ENCODE data around the gene ALKBH5. TPM values are rescaled to one million over a fixed set of nuclear protein-coding genes. Genes with fewer than 3 reads are reported as not detected.

Gene ALKBH5
- total RNA-seq, 1 experiment from 2014 or later: 119 TPM

DNA sequence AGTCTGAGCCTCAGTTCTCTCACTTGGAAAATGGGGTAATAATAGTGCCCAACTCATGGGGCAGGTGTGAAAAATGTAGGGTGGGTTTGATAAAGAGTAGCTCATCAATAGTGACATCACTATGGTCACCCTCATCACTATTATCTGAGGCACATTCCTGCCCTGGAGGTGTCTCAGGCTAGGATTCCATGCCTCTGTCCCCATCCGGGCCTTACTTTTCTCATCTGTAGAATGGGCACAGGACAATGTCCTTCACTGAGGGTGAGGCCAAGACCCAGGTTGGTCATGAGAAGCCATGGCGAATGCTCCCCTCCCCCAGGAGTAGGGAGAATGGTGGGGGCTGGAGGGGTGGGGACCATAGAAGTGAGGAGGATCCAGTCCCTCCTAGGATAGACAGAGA is 44.5 kb upstream of the ALKBH5 start:
- intact Hi-C loops (cut with micrococcal nuclease; ENCODE audit: unreplicated experiment): no loop called here
- no peaks in the 10 kb centered on the region for H3K36me3 ChIP-seq (ENCODE audit: insufficient read depth, low read length, poor library complexity, severe bottlenecking)
- no peaks in the 10 kb centered on the region for H3K4me1 ChIP-seq (ENCODE audit: insufficient read depth, low read length, poor library complexity, severe bottlenecking)
- TF ChIP-seq, protein P1, sequence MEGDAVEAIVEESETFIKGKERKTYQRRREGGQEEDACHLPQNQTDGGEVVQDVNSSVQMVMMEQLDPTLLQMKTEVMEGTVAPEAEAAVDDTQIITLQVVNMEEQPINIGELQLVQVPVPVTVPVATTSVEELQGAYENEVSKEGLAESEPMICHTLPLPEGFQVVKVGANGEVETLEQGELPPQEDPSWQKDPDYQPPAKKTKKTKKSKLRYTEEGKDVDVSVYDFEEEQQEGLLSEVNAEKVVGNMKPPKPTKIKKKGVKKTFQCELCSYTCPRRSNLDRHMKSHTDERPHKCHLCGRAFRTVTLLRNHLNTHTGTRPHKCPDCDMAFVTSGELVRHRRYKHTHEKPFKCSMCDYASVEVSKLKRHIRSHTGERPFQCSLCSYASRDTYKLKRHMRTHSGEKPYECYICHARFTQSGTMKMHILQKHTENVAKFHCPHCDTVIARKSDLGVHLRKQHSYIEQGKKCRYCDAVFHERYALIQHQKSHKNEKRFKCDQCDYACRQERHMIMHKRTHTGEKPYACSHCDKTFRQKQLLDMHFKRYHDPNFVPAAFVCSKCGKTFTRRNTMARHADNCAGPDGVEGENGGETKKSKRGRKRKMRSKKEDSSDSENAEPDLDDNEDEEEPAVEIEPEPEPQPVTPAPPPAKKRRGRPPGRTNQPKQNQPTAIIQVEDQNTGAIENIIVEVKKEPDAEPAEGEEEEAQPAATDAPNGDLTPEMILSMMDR (conservative IDR thresholded peaks at IDR 0.05; ENCODE audit: low read depth, low read length): no peak
- no peak for TF ChIP-seq EZH2 (IDR thresholded peaks at IDR 0.05; ENCODE audit: borderline replicate concordance, low read depth, low read length, poor library complexity, severe bottlenecking)
- no peak for DNase-seq (ENCODE audit: low spot score)
- POLR2A ChIA-PET (ENCODE audit: low non-redundant PET): no interaction called here
- CTCF ChIA-PET: no interaction called here
- BruUV-seq (replicated peaks): no TSS peak
- no peaks in the 10 kb centered on the region for H3K27me3 ChIP-seq (replicated peaks; ENCODE audit: insufficient read depth, low read depth, low read length, poor library complexity)
- H3K27ac ChIP-seq (ENCODE audit: low read depth, low read length, poor library complexity, severe bottlenecking): no peak overlapping the region
- no peak overlapping the region for H3K4me3 ChIP-seq (ENCODE audit: low read depth, low read length, poor library complexity, severe bottlenecking)
- H3K9me3 ChIP-seq (ENCODE audit: low read depth, low read length, poor library complexity, severe bottlenecking): no peaks in the 10 kb centered on the region

DNA sequence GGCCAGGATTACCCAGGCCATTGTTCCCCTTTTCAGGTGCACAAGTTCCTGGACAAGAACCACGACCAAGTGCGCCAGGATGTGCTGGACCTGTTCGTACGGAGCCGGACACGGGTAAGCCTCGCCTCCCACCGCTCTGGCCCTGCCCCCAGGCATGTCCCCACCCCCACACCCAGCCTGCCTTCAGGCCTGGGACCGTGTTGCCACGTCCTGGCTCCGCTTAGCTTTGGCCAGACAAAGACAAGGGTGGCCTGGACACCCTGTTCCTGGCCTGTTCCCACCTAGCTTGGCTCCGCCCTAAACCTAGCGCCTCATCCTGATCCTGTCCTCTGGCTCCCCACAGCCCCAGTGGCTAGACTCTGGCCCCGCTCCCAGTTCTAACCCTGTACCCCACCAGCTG is 44.1 kb upstream of the ALKBH5 start:
- no peaks in the 10 kb centered on the region for H3K36me3 ChIP-seq (ENCODE audit: insufficient read depth, low read length, poor library complexity, severe bottlenecking)
- POLR2A ChIA-PET (ENCODE audit: low non-redundant PET): no interaction called here
- CTCF ChIA-PET: no interaction called here

GRCh38 chr17:18139949-18140348 is 43.7 kb upstream of the ALKBH5 start:
- Histone ChIP-seq H3K36me3 (ENCODE audit: insufficient read depth, low read length, poor library complexity, severe bottlenecking) (no peaks in the 10 kb centered on the region), H3K9me3 (ENCODE audit: low read depth, low read length, poor library complexity, severe bottlenecking) (no peaks in the 10 kb centered on the region), H3K4me3 (ENCODE audit: low read depth, low read length, poor library complexity, severe bottlenecking) (no peak overlapping the region), H3K4me1 (ENCODE audit: insufficient read depth, low read length, poor library complexity, severe bottlenecking) (no peaks in the 10 kb centered on the region), H3K27me3 (replicated peaks; ENCODE audit: insufficient read depth, low read depth, low read length, poor library complexity) (no peaks in the 10 kb centered on the region), H3K27ac (ENCODE audit: low read depth, low read length, poor library complexity, severe bottlenecking) (no peak overlapping the region)
- BruUV-seq (replicated peaks): no TSS peak
- DNase-seq (ENCODE audit: low spot score): no peak
- POLR2A ChIA-PET (ENCODE audit: low non-redundant PET): no interaction called here
- no peak for TF ChIP-seq EZH2 (IDR thresholded peaks at IDR 0.05; ENCODE audit: borderline replicate concordance, low read depth, low read length, poor library complexity, severe bottlenecking)
- TF ChIP-seq, protein P1 (conservative IDR thresholded peaks at IDR 0.05; ENCODE audit: low read depth, low read length): no peak
- intact Hi-C loops (cut with micrococcal nuclease; ENCODE audit: unreplicated experiment): no loop called here
- CTCF ChIA-PET: interaction anchor here (0.6 to 1.6 kb wide), 3 partner anchors 79 to 253 kb away, joined by 3 to 5 read pairs (median 3); no protein-coding TSS in a partner anchor

More for the DNA sequence above, 44.1 kb upstream of the ALKBH5 start:
- no peak overlapping the region for H3K27ac ChIP-seq (ENCODE audit: low read depth, low read length, poor library complexity, severe bottlenecking)
- H3K9me3 ChIP-seq (ENCODE audit: low read depth, low read length, poor library complexity, severe bottlenecking): no peaks in the 10 kb centered on the region
- H3K27me3 ChIP-seq (replicated peaks; ENCODE audit: insufficient read depth, low read depth, low read length, poor library complexity): no peaks in the 10 kb centered on the region
- H3K4me3 ChIP-seq (ENCODE audit: low read depth, low read length, poor library complexity, severe bottlenecking): no peak overlapping the region
- H3K4me1 ChIP-seq (ENCODE audit: insufficient read depth, low read length, poor library complexity, severe bottlenecking): no peaks in the 10 kb centered on the region
- BruUV-seq (replicated peaks): no TSS peak
- intact Hi-C loops (cut with micrococcal nuclease; ENCODE audit: unreplicated experiment): no loop called here
- TF ChIP-seq EZH2 (IDR thresholded peaks at IDR 0.05; ENCODE audit: borderline replicate concordance, low read depth, low read length, poor library complexity, severe bottlenecking): no peak
- TF ChIP-seq, protein P1 (conservative IDR thresholded peaks at IDR 0.05; ENCODE audit: low read depth, low read length): no peak
- DNase-seq (ENCODE audit: low spot score): no peak

Data from A673 (cell line).